22Rv1 (cell line): ENCODE data around the gene DOCK9.

Experiments used
- H3K27ac ChIP-seq: fragments of 450-650 bp; 2 replicates; pipeline ENCODE4 v1.5.1; 2017
- ZFX ChIP-seq: fragments of 450-650 bp; IDR thresholded peaks from 2 replicates; pipeline ENCODE4 v1.6.1; 2017; ENCODE audit warnings: antibody characterized with exemption, borderline replicate concordance
- TF ChIP-seq, protein P1 (sequence below): fragments of 450-650 bp; IDR thresholded peaks from 2 replicates; pipeline ENCODE4 v1.5.1; 2017; ENCODE audit warnings: mild to moderate bottlenecking

DOCK9 gene

GRCh38 chr13:98975822-98976261 is 2.0 kb downstream of the DOCK9 start:
- TF ChIP-seq ZFX: no peak
- TF ChIP-seq, protein P1, sequence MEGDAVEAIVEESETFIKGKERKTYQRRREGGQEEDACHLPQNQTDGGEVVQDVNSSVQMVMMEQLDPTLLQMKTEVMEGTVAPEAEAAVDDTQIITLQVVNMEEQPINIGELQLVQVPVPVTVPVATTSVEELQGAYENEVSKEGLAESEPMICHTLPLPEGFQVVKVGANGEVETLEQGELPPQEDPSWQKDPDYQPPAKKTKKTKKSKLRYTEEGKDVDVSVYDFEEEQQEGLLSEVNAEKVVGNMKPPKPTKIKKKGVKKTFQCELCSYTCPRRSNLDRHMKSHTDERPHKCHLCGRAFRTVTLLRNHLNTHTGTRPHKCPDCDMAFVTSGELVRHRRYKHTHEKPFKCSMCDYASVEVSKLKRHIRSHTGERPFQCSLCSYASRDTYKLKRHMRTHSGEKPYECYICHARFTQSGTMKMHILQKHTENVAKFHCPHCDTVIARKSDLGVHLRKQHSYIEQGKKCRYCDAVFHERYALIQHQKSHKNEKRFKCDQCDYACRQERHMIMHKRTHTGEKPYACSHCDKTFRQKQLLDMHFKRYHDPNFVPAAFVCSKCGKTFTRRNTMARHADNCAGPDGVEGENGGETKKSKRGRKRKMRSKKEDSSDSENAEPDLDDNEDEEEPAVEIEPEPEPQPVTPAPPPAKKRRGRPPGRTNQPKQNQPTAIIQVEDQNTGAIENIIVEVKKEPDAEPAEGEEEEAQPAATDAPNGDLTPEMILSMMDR: no peak
- H3K27ac ChIP-seq: no peak overlapping the region

DNA sequence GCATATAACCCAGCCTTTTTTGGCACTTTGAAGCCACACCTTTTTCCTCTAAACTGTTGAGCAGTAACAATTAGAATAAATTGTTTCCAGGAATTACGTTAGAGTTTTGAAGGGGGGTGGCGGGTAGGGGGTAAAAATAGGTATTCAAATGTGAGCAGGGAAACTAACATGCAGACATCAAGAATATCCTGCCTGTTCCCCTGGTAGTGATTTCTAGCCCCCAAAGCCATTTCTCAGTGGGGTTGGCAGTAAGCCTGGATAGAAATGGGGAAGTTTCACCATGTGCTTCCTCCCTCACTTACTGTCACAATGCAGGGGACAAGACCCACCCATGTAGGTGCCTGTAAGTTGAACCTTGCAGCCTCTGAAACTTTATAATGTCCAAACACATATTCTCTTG is 3.8 kb downstream of the DOCK9 start:
- H3K27ac ChIP-seq: no peak overlapping the region

GRCh38 chr13:98972627-98973026 is 5.2 kb downstream of the DOCK9 start:
- no peak for TF ChIP-seq ZFX
- TF ChIP-seq, protein P1: no peak
- no peak overlapping the region for H3K27ac ChIP-seq

More for the DNA sequence above, 3.8 kb downstream of the DOCK9 start:
- TF ChIP-seq, protein P1: no peak
- TF ChIP-seq ZFX: no peak

GRCh38 chr13:98972059-98972458 is 5.8 kb downstream of the DOCK9 start:
- H3K27ac ChIP-seq: no peak overlapping the region

DNA sequence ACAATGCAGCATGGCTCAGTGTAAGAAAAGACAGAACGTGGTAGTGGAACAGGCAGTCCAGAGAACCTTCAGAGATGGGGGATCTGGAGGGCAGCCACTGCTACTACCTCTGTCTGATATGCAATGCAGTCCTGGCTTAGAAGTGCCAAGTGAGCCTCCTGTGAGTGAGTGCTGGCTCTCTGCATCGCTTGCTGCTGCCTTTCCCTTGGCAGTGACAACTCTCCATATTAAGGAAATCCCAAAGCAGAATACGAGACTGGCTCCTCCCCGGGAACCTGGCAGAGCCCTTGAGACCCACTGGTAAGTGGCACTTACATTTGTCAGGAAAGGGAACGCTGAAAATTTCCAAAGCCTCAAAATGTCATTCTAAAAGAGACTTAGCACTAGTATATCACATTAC is 7.5 kb downstream of the DOCK9 start:
- H3K27ac ChIP-seq: no peak overlapping the region
- TF ChIP-seq, protein P1: no peak
- TF ChIP-seq ZFX: no peak

More at GRCh38 chr13:98972059-98972458, 5.8 kb downstream of the DOCK9 start:
- TF ChIP-seq ZFX: no peak
- TF ChIP-seq, protein P1: no peak

GRCh38 chr13:98967491-98967890 is 10.4 kb downstream of the DOCK9 start:
- TF ChIP-seq, protein P1: no peak
- TF ChIP-seq ZFX: no peak
- no peak overlapping the region for H3K27ac ChIP-seq

DNA sequence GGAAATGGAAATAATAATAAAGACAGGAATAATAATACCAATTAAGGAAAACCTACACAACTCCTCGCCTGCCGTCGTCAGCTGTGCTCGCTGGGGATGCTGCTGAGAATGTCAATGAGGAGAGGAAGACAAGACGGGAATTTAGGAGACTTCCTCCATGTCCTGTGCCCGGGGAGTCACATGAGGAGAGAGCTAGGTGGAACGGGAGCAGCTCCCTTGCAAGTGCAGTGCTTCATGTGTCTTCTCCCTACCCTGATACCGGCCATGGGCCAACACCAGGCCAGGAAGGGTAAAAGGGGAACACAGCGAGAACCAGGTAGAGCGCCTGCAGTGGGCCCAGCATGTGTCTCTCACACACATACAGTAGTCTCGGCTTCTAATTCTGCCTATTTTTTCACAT is 11.8 kb downstream of the DOCK9 start:
- H3K27ac ChIP-seq: no peak overlapping the region
- no peak for TF ChIP-seq ZFX
- TF ChIP-seq, protein P1: no peak
